A549 (cell line): ENCODE results near the gene SDS. TPM values are rescaled to one million over a fixed set of nuclear protein-coding genes. Genes with fewer than 3 reads are reported as not detected.

Source experiments
- ATAC-seq, 2 experiments: fragments of 200-7000 bp in 1 of 2; fragments of >200 bp in 1 of 2; cut with Nextera tagmentation in 1 of 2; cut with Tn5 transposase in 1 of 2; 3 replicates each; pipeline versions ENCODE4 v1.8.0 to v1.9.1; 2018 to 2020; ENCODE audit warnings: mild to moderate bottlenecking in 1 of 2, moderate library complexity in 1 of 2
- CTCF ChIA-PET: fragments of 300-600 bp; sonication (Branson Sonifier 250); formaldehyde crosslinking; extraction: SDS; loops from one replicate; lab custom pipeline; 2021; ENCODE audit warnings: antibody characterized with exemption, inconsistent platforms; lab: Yijun Ruan, JAX
- POLR2A ChIA-PET: fragments of 350-600 bp; formaldehyde crosslinking; extraction: SDS; loops from one replicate; lab custom pipeline; 2021; ENCODE audit warnings: antibody characterized with exemption, inconsistent platforms; lab: Yijun Ruan, JAX
- DNase-seq, 2 experiments: peaks; one replicate each; pipeline versions ENCODE4 v3.0.0 to v3.0.0-alpha.2; 2011 to 2016; ENCODE audit warnings: low read depth in 1 of 2, low spot score in 1 of 2
- FAIRE-seq: peaks from 2 replicates; lab custom pipeline; 2011; peaks lifted over from hg19 to GRCh38; lab: Jason Lieb, UNC
- H3K27ac ChIP-seq, 2 experiments: fragments of >200 bp; sonication (Bioruptor Twin); formaldehyde crosslinking; 3 replicates each; pipeline ENCODE4 v1.5.1; 2016 to 2017
- H3K4me1 ChIP-seq: fragments of >200 bp; sonication (Bioruptor Twin); formaldehyde crosslinking; 3 replicates; pipeline ENCODE4 v1.6.1; 2016
- H3K4me2 ChIP-seq: fragments of >200 bp; sonication (Bioruptor Twin); formaldehyde crosslinking; 3 replicates; pipeline ENCODE4 v1.6.1; 2016
- H3K4me3 ChIP-seq: fragments of >200 bp; sonication (Bioruptor Twin); formaldehyde crosslinking; 3 replicates; pipeline ENCODE4 v1.5.1; 2016
- H3K9me3 ChIP-seq: fragments of >200 bp; sonication (Bioruptor Twin); formaldehyde crosslinking; 3 replicates; pipeline ENCODE4 v1.6.1; 2016
- CHD2 ChIP-seq: fragments of 150-350 bp; IDR thresholded peaks from 2 replicates; pipeline ENCODE4 v1.6.1; 2014; ENCODE audit warnings: low read length; ENCODE audit not compliant: partially characterized antibody
- CHD4 ChIP-seq: fragments of 200-600 bp; sonication (generic); IDR thresholded peaks from 2 replicates; pipeline ENCODE4 v1.6.1; 2016; ENCODE audit warnings: antibody characterized with exemption, mild to moderate bottlenecking, borderline replicate concordance
- ELK1 ChIP-seq: fragments of 150-350 bp; IDR thresholded peaks from 2 replicates; pipeline ENCODE4 v1.6.1; 2014; ENCODE audit warnings: low read depth, mild to moderate bottlenecking, low read length
- ESRRA ChIP-seq: fragments of 150-350 bp; IDR thresholded peaks from 2 replicates; pipeline ENCODE4 v1.6.1; 2014; ENCODE audit warnings: mild to moderate bottlenecking, low read length, borderline replicate concordance
- FOSB ChIP-seq: fragments of 250-450 bp; sonication (Bioruptor Pico); IDR thresholded peaks from 2 replicates; pipeline ENCODE4 v1.5.0; 2020; ENCODE audit warnings: mild to moderate bottlenecking, moderate library complexity
- HES2 ChIP-seq: fragments of >200 bp; sonication (Bioruptor Twin); formaldehyde crosslinking; IDR thresholded peaks from 2 replicates; pipeline ENCODE4 v1.6.1; 2016
- HOXB13 ChIP-seq: fragments of 250-450 bp; sonication (Bioruptor Pico); IDR thresholded peaks from 2 replicates; pipeline ENCODE4 v1.5.0; 2020; ENCODE audit warnings: low read depth, mild to moderate bottlenecking, moderate library complexity
- JUN ChIP-seq, 2 experiments: fragments of >200 bp; sonication (Bioruptor Twin); formaldehyde crosslinking; IDR thresholded peaks; 2 replicates in 1 of 2; 3 replicates in 1 of 2; pipeline ENCODE4 v1.6.1; 2016 to 2017
- KDM1A ChIP-seq: fragments of 200-600 bp; sonication (generic); IDR thresholded peaks from 2 replicates; pipeline ENCODE4 v1.6.1; 2016; ENCODE audit warnings: low read depth, mild to moderate bottlenecking
- KDM5A ChIP-seq: fragments of 200-600 bp; sonication (generic); IDR thresholded peaks from 2 replicates; pipeline ENCODE4 v1.6.1; 2016; ENCODE audit warnings: antibody characterized with exemption, mild to moderate bottlenecking
- MAFK ChIP-seq: fragments of 450-650 bp; IDR thresholded peaks from 2 replicates; pipeline ENCODE4 v1.6.1; 2014; ENCODE audit not compliant: partially characterized antibody
- MAZ ChIP-seq: fragments of 150-350 bp; IDR thresholded peaks from 2 replicates; pipeline ENCODE4 v1.6.1; 2014; ENCODE audit warnings: antibody characterized with exemption, low read depth, low read length, borderline replicate concordance
- PBX3 ChIP-seq: IDR thresholded peaks from 2 replicates; pipeline ENCODE4 v1.6.1; 2012
- POLR2A ChIP-seq: IDR thresholded peaks from 2 replicates; pipeline ENCODE4 v1.6.1; 2012; ENCODE audit warnings: mild to moderate bottlenecking, low read length
- RAD21 ChIP-seq, 2 experiments: fragments of >200 bp in 1 of 2; sonication (Bioruptor Twin) in 1 of 2; formaldehyde crosslinking in 1 of 2; IDR thresholded peaks in 1 of 2; conservative IDR thresholded peaks in 1 of 2; 2 replicates in 1 of 2; 3 replicates in 1 of 2; pipeline ENCODE4 v1.6.1; 2012 to 2018; ENCODE audit warnings: inconsistent platforms in 1 of 2
- RARB ChIP-seq: fragments of 250-450 bp; sonication (Bioruptor Pico); IDR thresholded peaks from 2 replicates; pipeline ENCODE4 v1.8.0; 2021; ENCODE audit warnings: mild to moderate bottlenecking, moderate library complexity
- RFX5 ChIP-seq: fragments of 450-650 bp; IDR thresholded peaks from 2 replicates; pipeline ENCODE4 v1.7.1; 2014; ENCODE audit warnings: antibody characterized with exemption, mild to moderate bottlenecking, moderate library complexity
- RNF2 ChIP-seq: fragments of 200-600 bp; sonication (generic); IDR thresholded peaks from 2 replicates; pipeline ENCODE4 v1.6.1; 2016; ENCODE audit warnings: low read depth, mild to moderate bottlenecking, antibody characterized with exemption, moderate library complexity, borderline replicate concordance
- SREBF2 ChIP-seq: fragments of 450-650 bp; IDR thresholded peaks from 2 replicates; pipeline ENCODE4 v1.6.1; 2014; ENCODE audit warnings: mild to moderate bottlenecking, moderate library complexity
- TP53 ChIP-seq: fragments of 250-450 bp; sonication (Bioruptor Pico); IDR thresholded peaks from 2 replicates; pipeline ENCODE4 v1.5.0; 2021; ENCODE audit warnings: mild to moderate bottlenecking, moderate library complexity
- ZFP36 ChIP-seq: fragments of 450-650 bp; IDR thresholded peaks from 2 replicates; pipeline ENCODE4 v1.6.1; 2014; ENCODE audit warnings: borderline replicate concordance; ENCODE audit not compliant: partially characterized antibody
- WGBS: methylation state at CpG from one replicate; pipeline ENCODE4 v1.1.6; 2017; ENCODE audit errors: missing lambda C conversion rate; 5-methylcytosine and 5-hydroxymethylcytosine counted together
- polyA plus RNA-seq, 4 experiments: library from polyadenylated mRNA; depleted of rRNA in 3 of 4; stranded (reverse); fragments of >200 nt; fragmentation: RNase III in 1 of 4; extraction: RNeasy Plus Mini Kit Qiagen cat#74134 plus additional on column Dnase treatment in 1 of 4; gene quantifications; 2 replicates in 3 of 4; 3 replicates in 1 of 4; pipeline ENCODE4 v1.2.3, GENCODE V29; 2011 to 2017
- TF ChIP-seq, protein P1 (sequence below): IDR thresholded peaks from 2 replicates; pipeline ENCODE4 v1.6.1; 2012; ENCODE audit warnings: low read depth, borderline replicate concordance
- TF ChIP-seq, protein P2 (sequence below): fragments of 250-450 bp; sonication (Bioruptor Pico); IDR thresholded peaks from 2 replicates; pipeline ENCODE4 v1.5.0; 2021; ENCODE audit warnings: mild to moderate bottlenecking, moderate library complexity, borderline replicate concordance

The SDS gene
- polyA plus RNA-seq, 2 of the 4 experiments (the other 2 are of a cell fraction): 3.9 to 7.3 TPM

DNA sequence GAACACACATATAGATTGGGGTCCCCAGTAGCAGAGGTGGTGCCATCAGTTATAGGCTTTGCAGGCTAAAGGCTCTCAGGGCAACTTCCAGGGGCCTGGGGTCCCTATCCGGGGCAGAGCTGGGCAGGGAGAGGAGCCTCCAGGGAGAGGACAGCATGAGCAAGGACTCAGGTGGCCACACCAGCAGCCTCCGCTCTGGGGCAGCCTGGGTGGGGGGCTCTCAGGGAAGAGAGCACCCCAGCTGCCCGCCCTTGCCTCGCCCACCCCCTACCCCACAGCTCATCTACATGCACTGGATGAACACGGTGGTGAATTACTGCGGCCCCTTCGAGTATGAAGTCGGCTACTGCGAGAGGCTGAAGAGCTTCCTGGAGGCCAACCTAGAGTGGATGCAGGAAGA is 31.3 kb downstream of the SDS start:
- WGBS: 82% methylated on average over 9 of the region's 9 CpGs
- Histone ChIP-seq H3K4me3 (no peak overlapping the region), H3K4me2 (no peak overlapping the region), H3K4me1 (no peaks in the 10 kb centered on the region), H3K27ac (no peak overlapping the region), H3K9me3 (no peaks in the 10 kb centered on the region)
- ChIA-PET CTCF (interaction anchor here (0.7 kb wide), 1 partner anchor 53 kb away, joined by 3 read pairs; no protein-coding TSS in a partner anchor), POLR2A (no interaction called here)
- FAIRE-seq (no peak), ATAC-seq (no peak), DNase-seq (no peak)
- TF ChIP-seq MAFK (no peak), RAD21 (conservative IDR thresholded peaks at IDR 0.05 in 1 of 2, IDR thresholded peaks at IDR 0.05 in 1 of 2) (no peak), RNF2 (no peak), CHD4 (no peak), TP53 (CRISPR knock-in tag) (no peak), SREBF2 (no peak), KDM1A (no peak), MAZ (no peak), FOSB (CRISPR knock-in tag) (no peak), ESRRA (no peak), PBX3 (no peak)
- TF ChIP-seq, protein P1, sequence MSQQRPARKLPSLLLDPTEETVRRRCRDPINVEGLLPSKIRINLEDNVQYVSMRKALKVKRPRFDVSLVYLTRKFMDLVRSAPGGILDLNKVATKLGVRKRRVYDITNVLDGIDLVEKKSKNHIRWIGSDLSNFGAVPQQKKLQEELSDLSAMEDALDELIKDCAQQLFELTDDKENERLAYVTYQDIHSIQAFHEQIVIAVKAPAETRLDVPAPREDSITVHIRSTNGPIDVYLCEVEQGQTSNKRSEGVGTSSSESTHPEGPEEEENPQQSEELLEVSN: no peak

DNA sequence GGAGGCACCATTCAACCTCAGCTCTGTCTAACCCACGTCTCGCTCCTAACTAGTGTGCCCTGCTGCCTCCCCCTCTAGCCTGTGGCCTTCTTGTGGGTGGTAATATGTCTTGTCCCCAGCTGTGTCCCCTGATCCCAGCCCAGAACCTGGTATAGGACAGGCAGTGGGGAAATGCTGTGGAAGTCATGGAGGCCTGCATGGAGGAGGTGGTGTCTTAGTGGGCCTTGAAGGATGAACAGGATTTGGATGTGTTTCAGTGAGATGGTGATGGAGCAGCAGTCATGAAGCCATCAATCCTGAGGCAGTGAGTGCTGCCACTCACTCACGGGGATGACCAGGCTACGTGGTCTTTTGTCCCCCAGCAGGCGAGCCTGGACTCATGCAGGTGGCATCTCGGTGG is 31.9 kb downstream of the SDS start:
- Histone ChIP-seq H3K27ac (no peak overlapping the region), H3K4me3 (no peak overlapping the region), H3K4me2 (no peak overlapping the region), H3K4me1 (no peaks in the 10 kb centered on the region), H3K9me3 (no peaks in the 10 kb centered on the region)
- CTCF ChIA-PET: no interaction called here
- DNase-seq: no peak
- FAIRE-seq: no peak
- no peak for TF ChIP-seq ELK1
- TF ChIP-seq ZFP36: peak; percentile 93
- POLR2A ChIA-PET: no interaction called here
- ATAC-seq: no peak
- 85% methylated on average over 6 of the region's 6 CpGs for WGBS

- no peak; a peak in 1 of 6 replicates for ATAC-seq
- CTCF ChIA-PET: no interaction called here
Observed at GRCh38 chr12:113370923-113371682, 32.6 kb downstream of the SDS start.

DNA sequence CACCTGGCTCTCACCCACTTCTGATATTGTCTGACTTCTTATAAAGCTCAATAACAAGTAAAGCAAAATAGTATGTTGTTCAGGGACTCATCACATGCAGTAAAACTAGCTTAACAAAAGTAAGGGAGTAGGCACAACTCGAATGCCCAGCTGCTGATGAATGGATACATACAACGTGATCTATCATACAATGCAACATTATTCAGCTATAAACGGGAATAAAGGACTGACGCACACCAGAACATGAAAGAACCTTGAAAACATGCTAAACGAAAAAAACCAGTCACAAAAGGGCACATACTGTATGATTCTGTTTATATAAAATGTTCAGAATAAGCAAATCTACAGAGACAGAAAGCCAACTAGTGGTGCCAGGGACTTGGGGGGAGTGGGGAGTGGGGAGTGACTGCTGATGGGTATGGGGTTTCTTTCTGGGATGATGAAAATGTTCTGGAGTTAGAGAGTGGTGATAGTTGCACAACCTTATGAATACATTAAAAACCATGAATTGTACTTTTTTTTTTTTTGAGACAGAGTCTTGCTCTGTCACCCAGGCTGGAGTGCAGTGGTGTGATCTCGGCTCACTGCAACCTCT is 34.2 kb downstream of the SDS start:
- Histone ChIP-seq H3K4me3 (no peak overlapping the region), H3K9me3 (no peaks in the 10 kb centered on the region), H3K27ac (no peak overlapping the region), H3K4me2 (no peak overlapping the region), H3K4me1 (no peaks in the 10 kb centered on the region)
- DNase-seq (no peak), ATAC-seq (no peak), FAIRE-seq (no peak)
- ChIA-PET POLR2A (no interaction called here), CTCF (interaction anchor here (1.5 kb wide), 1 partner anchor 56 kb away, joined by 7 read pairs; no protein-coding TSS in a partner anchor)
- 73% methylated on average over 6 of the region's 6 CpGs for WGBS
- TF ChIP-seq, protein P2, sequence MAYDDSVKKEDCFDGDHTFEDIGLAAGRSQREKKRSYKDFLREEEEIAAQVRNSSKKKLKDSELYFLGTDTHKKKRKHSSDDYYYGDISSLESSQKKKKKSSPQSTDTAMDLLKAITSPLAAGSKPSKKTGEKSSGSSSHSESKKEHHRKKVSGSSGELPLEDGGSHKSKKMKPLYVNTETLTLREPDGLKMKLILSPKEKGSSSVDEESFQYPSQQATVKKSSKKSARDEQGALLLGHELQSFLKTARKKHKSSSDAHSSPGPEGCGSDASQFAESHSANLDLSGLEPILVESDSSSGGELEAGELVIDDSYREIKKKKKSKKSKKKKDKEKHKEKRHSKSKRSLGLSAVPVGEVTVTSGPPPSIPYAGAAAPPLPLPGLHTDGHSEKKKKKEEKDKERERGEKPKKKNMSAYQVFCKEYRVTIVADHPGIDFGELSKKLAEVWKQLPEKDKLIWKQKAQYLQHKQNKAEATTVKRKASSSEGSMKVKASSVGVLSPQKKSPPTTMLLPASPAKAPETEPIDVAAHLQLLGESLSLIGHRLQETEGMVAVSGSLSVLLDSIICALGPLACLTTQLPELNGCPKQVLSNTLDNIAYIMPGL: no peak
- TF ChIP-seq TP53 (CRISPR knock-in tag) (no peak), KDM5A (no peak), JUN (IDR thresholded peaks at IDR 0.05) (no peak), HOXB13 (CRISPR knock-in tag) (no peak), HES2 (no peak), RNF2 (no peak), ESRRA (no peak), RFX5 (no peak), KDM1A (no peak), ZFP36 (no peak)
- TF ChIP-seq, protein P1: no peak

More at GRCh38 chr12:113370923-113371682, 32.6 kb downstream of the SDS start:
- H3K4me1 ChIP-seq: no peaks in the 10 kb centered on the region
- POLR2A ChIA-PET: no interaction called here
- FAIRE-seq (no peak), DNase-seq (no peak)
- 71% methylated on average over 7 of the region's 7 CpGs for WGBS
- H3K27ac ChIP-seq: no peak overlapping the region
- H3K9me3 ChIP-seq: no peaks in the 10 kb centered on the region
- TF ChIP-seq RARB (CRISPR knock-in tag): no peak
- TF ChIP-seq POLR2A: no peak
- no peak for TF ChIP-seq CHD2
- no peak overlapping the region for H3K4me2 ChIP-seq
- no peak overlapping the region for H3K4me3 ChIP-seq
